Peyer's patch (tissue), 4 donors: ENCODE results near the gene KATNAL1.

ENCODE experiments used
- POLR2A ChIP-seq, 2 donors: fragments of 450-650 bp; IDR thresholded peaks; one replicate each; pipeline ENCODE4 v1.5.1; 2017; ENCODE audit warnings: antibody characterized with exemption in 2 of 2, mild to moderate bottlenecking in 2 of 2, moderate library complexity in 2 of 2
- TF ChIP-seq, protein P1 (sequence below), 6 experiments: fragments of 450-650 bp in 4 of 6; fragments of 200-600 bp in 2 of 6; sonication (generic) in 1 of 6; IDR thresholded peaks; one replicate each; pipeline ENCODE4 v1.5.1; 2017 to 2019; ENCODE audit warnings: antibody characterized with exemption in 6 of 6, mild to moderate bottlenecking in 3 of 6, moderate library complexity in 1 of 6

DNA sequence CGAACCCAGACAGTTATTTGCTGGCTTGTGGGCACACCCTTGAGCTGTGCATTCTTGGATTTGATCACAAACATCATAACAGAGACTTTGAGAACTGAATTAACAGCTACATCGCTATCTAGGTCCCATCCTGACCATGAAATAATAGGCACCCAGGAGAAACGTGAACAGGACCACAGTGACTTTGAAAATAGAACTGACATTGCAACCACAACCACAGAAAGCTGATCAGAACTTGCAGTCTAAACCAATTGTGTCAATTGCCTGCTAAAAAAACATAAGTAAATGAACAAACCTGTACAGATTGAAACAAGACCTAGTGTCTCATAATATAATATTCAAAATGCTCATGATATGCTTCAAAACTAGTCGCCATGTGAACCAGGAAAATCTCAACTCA is 18.3 kb upstream of the KATNAL1 start:
- TF ChIP-seq, protein P1, sequence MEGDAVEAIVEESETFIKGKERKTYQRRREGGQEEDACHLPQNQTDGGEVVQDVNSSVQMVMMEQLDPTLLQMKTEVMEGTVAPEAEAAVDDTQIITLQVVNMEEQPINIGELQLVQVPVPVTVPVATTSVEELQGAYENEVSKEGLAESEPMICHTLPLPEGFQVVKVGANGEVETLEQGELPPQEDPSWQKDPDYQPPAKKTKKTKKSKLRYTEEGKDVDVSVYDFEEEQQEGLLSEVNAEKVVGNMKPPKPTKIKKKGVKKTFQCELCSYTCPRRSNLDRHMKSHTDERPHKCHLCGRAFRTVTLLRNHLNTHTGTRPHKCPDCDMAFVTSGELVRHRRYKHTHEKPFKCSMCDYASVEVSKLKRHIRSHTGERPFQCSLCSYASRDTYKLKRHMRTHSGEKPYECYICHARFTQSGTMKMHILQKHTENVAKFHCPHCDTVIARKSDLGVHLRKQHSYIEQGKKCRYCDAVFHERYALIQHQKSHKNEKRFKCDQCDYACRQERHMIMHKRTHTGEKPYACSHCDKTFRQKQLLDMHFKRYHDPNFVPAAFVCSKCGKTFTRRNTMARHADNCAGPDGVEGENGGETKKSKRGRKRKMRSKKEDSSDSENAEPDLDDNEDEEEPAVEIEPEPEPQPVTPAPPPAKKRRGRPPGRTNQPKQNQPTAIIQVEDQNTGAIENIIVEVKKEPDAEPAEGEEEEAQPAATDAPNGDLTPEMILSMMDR (IDR thresholded peaks at IDR 0.05) = no peak
- TF ChIP-seq POLR2A (IDR thresholded peaks at IDR 0.05) = no peak
